Activated CD4-positive, alpha-beta T cell treated with anti-CD3 and anti-CD28 coated beads, Interleukin-2, amount 10 ng/mL, durations not matched to agents 24 days and 14 days (primary cell): ENCODE results near the gene KRT13. TPM values are rescaled to one million over a fixed set of nuclear protein-coding genes. Genes with fewer than 3 reads are reported as not detected.
"Not testable (repeated sequence)": the region's sequence is repeated elsewhere in the genome, so short reads cannot be mapped to it uniquely, and the experiment has no call there.

Source experiments
- DNase-seq: peaks from one replicate; pipeline ENCODE4 v3.0.0; 2022
- H3K27ac Mint-ChIP-seq: one replicate; pipeline ENCODE4 v1.8.0; 2022; ENCODE audit warnings: mild to moderate bottlenecking, mixed read lengths
- H3K27me3 Mint-ChIP-seq: one replicate; pipeline ENCODE4 v1.8.0; 2022; ENCODE audit warnings: mixed read lengths
- H3K36me3 Mint-ChIP-seq: one replicate; pipeline ENCODE4 v1.8.0; 2022; ENCODE audit warnings: low read depth, mild to moderate bottlenecking, mixed read lengths
- H3K4me1 Mint-ChIP-seq: one replicate; pipeline ENCODE4 v1.8.0; 2021; ENCODE audit warnings: mixed read lengths
- H3K4me3 Mint-ChIP-seq: one replicate; pipeline ENCODE4 v1.8.0; 2022; ENCODE audit warnings: mild to moderate bottlenecking, moderate library complexity, mixed read lengths
- H3K9me3 Mint-ChIP-seq: one replicate; pipeline ENCODE4 v1.8.0; 2021; ENCODE audit warnings: mixed read lengths
- intact Hi-C: fragments of 100-400 bp; cut with micrococcal nuclease; formaldehyde crosslinking; loops from one replicate; pipeline ENCODE4 v1.15.1; 2023
- total RNA-seq: library from RNA; stranded (reverse); gene quantifications from 2 replicates; pipeline ENCODE4 v1.2.3, GENCODE V29; 2022

The KRT13 gene
- total RNA-seq, 1 donor from 2014 or later, result not detected

DNA sequence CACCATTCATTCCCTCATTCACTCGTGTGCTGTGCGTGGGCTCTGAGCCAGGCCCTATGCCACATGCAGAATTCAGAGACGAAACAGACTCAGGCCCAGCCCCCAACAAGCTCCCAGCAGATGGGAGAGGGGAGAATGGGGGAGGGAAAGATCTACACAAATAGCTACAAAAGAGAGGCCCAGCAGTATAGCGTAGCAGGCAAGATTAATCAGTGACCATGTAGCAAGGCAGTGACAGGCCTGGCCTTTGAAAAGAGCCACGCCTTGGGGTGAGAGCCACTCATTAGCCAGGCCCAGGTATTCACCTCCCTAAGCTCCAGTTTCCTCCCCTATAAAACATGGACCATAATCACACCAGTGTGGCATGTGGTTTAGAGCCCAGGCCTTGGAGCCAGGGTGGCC, 39.1 kb upstream of the KRT13 start:
- Mint-ChIP-seq H3K27me3 (peaks cover 9% of the 10 kb centered on the region), H3K36me3 (peaks cover 4% of the 10 kb centered on the region), H3K9me3 (peaks cover 12% of the 10 kb centered on the region), H3K4me1 (peaks cover 19% of the 10 kb centered on the region), H3K4me3 (no peak overlapping the region), H3K27ac (no peak overlapping the region)
- intact Hi-C loops, result loop anchor here (10.0 kb wide), 1 partner anchor 740 kb away; no protein-coding TSS in a partner anchor
- DNase-seq, result no peak

DNA sequence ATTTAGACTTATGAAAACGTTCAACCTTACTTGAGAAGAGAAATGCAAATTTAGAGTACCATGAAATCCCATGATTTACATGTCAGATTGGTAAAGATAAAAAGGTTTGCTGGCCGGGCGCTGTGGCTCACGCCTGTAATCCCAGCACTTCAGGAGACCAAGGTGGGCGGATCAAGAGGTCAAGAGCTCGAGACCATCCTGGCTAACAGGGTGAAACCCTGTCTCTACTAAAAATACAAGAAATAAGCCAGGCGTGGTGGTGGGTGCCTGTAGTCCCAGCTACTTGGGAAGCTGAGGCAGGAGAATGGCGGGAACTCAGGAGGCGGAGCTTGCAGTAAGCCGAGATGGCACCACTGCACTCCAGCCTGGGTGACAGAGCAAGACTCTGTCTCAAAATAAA, 37.4 kb upstream of the KRT13 start:
- H3K36me3 Mint-ChIP-seq, H3K4me1 Mint-ChIP-seq, H3K27ac Mint-ChIP-seq, H3K27me3 Mint-ChIP-seq, H3K4me3 Mint-ChIP-seq, DNase-seq: not testable (repeated sequence)
- intact Hi-C loops, result loop anchor here (10.0 kb wide), 1 partner anchor 738 kb away; no protein-coding TSS in a partner anchor
- peaks cover 12% of the 10 kb centered on the region for H3K9me3 Mint-ChIP-seq

DNA sequence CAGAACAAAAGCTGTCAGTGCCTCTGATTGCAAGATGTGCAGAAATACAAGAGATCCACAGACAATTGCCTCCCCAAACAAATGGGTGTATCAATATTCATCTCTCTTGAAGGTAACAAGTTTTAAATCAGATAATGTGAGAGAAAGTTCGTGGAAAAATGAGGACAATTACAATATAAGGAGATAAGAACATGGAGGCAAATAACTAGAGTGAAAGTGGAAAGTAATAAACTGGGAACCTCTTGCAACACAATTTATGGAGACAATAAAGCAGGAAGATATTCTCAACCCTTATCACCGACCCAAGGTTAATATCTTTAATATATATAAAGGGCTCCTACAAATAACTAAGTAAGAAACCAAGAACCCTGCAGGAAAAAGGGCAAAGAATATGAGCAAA, 36.9 kb upstream of the KRT13 start:
- DNase-seq, result no peak
- no peaks in the 10 kb centered on the region for H3K4me1 Mint-ChIP-seq
- no peak overlapping the region for H3K27ac Mint-ChIP-seq
- H3K36me3 Mint-ChIP-seq, result peaks cover 4% of the 10 kb centered on the region
- no peak overlapping the region for H3K4me3 Mint-ChIP-seq
- H3K9me3 Mint-ChIP-seq, result peaks cover 10% of the 10 kb centered on the region
- H3K27me3 Mint-ChIP-seq, result peaks cover 8% of the 10 kb centered on the region
- intact Hi-C loops, result loop anchor here (10.0 kb wide), 1 partner anchor 738 kb away; no protein-coding TSS in a partner anchor

DNA sequence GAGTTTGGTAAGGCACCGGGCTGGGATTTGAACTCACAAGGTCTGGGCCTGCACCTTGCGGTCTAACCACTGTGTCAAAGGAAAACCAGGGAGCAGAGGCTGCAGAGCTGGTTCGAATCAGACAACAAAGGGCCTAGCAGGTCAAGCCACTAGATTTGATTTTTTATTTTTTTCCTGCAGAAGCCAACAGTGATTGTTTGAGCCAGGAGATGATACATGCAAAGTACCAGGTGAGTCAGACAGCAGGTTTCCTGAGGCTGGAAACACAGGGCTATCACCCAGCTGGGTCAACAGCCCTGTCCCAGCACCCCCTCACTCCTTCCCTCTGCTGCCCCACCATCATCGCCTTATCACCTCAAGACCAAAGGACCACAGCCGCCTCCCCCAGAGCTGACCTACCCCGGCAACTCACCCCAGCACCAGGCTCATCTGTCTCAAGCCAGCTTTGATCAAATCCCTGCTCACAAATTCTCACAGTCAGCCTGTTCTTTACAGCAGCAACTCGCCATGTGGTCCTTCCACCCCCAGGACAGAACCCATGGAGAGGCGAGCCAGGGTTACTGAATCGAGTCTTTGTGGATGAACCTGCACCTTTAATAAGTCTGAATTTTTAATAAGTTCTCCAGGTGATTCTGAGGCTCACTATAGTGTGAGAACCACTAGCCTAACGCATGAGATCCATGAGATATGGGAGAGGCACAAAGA, 35.7 kb upstream of the KRT13 start:
- intact Hi-C loops, result loop anchor here (10.0 kb wide), 1 partner anchor 736 kb away; no protein-coding TSS in a partner anchor
- Mint-ChIP-seq H3K4me1 (no peaks in the 10 kb centered on the region), H3K27me3 (peaks cover 8% of the 10 kb centered on the region), H3K36me3 (no peaks in the 10 kb centered on the region), H3K27ac (no peak overlapping the region), H3K9me3 (no peaks in the 10 kb centered on the region), H3K4me3 (no peak overlapping the region)
- no peak for DNase-seq

DNA sequence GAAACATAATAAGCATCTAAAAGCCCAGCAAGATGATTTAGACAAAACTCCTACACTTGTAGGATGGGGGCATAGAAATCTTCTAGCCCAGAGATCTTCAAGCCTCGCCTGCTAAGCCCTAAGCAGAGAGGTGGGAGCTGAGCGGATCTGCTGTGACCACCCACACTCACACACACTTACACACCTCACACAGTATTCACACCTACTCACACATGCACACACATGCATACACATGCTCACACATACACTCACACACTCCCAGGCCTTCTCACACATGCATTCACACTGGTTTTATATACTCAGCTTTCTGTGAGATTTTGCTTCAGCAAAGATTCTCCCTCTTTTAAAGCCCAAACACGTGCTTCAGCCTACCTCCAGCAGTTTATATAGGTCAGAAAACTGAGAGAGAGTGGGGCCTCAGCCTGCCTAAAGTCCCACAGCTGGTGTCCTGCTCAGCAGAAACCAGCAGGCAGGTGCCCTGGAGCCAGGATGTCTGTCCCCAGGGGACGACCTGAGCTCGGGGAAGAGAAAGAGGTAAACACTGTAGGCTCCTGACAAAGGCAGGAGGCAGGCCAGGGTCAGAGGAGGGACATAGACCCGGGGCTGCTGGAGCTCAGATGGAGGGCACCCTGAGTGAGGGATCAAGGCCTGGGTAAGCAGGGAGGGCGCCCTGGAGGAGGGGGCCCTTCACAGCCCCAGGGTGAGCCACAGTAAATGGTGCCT, 34.7 kb upstream of the KRT13 start:
- no peaks in the 10 kb centered on the region for H3K9me3 Mint-ChIP-seq
- no peaks in the 10 kb centered on the region for H3K4me1 Mint-ChIP-seq
- no peak overlapping the region for H3K27ac Mint-ChIP-seq
- no peak for DNase-seq
- H3K4me3 Mint-ChIP-seq, result no peak overlapping the region
- intact Hi-C loops, result loop anchor here (10.0 kb wide), 1 partner anchor 735 kb away; no protein-coding TSS in a partner anchor
- peaks cover 8% of the 10 kb centered on the region for H3K27me3 Mint-ChIP-seq
- no peaks in the 10 kb centered on the region for H3K36me3 Mint-ChIP-seq

DNA sequence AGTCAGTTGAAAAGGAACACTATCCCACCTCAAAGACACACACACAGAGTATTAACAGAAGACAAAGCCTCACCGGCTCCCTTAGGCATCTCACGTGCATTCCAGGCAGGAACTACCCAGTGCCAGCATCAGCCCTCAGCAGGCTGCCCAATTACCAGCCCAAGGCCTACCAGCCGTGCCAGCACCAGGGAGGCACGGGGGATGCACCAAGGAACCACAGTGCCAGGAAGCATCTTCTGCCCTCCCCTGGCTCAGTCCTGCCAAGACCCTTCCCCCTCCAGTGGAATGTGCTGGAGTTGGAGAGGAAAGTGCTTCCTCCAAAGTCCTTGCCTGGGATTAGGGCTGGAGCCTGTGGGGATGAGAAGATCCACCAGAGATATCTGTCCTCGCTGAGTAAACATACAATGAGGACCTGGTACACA, 33.7 kb upstream of the KRT13 start:
- DNase-seq, result no peak
- no peaks in the 10 kb centered on the region for H3K4me1 Mint-ChIP-seq
- intact Hi-C loops, result no loop called here
- peaks cover 9% of the 10 kb centered on the region for H3K27me3 Mint-ChIP-seq
- no peak overlapping the region for H3K27ac Mint-ChIP-seq
- no peaks in the 10 kb centered on the region for H3K36me3 Mint-ChIP-seq
- no peaks in the 10 kb centered on the region for H3K9me3 Mint-ChIP-seq
- H3K4me3 Mint-ChIP-seq, result no peak overlapping the region

DNA sequence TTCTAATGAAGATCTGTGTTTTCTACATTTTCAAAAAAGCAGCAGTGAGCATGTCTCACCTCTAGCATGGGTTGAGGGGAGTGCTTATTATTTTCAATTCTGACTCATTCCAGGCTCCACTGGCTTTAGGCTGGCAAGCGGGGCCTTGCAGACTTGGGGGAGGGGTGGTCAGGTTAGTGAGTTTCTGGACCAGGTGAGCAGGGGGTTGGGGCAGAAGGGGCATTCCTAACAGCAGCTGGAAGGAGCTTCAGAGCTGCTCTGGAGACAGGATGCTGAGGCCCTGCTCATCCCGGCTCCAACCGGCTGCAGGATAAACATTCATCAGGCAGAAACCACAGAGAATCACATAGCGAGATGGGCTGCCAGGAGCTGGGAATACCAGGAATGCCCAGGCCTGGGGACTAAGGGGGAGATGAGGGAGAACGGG, 33.2 kb upstream of the KRT13 start:
- Mint-ChIP-seq H3K36me3 (no peaks in the 10 kb centered on the region), H3K27me3 (peaks cover 9% of the 10 kb centered on the region), H3K4me3 (no peak overlapping the region), H3K9me3 (no peaks in the 10 kb centered on the region), H3K27ac (no peak overlapping the region), H3K4me1 (no peaks in the 10 kb centered on the region)
- no peak for DNase-seq
- intact Hi-C loops, result no loop called here

DNA sequence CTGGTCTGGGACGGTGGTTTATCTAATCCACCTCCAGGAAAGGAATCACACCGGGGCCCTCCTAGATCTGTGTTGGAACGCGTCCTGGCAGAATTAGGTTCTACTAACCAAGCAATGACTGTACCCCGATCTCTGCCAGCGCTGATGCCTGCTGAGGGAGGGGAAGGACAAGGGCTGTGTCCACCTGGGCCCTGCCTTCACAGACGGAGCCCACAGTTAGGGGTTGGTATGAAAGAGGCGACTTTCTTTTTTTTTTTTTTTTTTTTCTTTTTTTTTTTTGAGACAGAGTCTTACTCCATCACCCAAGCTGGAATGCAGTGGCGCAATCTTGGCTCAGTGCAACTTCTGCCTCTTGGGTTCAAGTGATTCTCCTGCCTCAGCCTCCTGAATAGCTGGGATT, 32.6 kb upstream of the KRT13 start:
- Mint-ChIP-seq H3K9me3 (no peaks in the 10 kb centered on the region), H3K4me1 (no peaks in the 10 kb centered on the region), H3K4me3 (no peak overlapping the region), H3K36me3 (no peaks in the 10 kb centered on the region), H3K27ac (no peak overlapping the region), H3K27me3 (peaks cover 9% of the 10 kb centered on the region)
- intact Hi-C loops, result no loop called here
- no peak for DNase-seq

DNA sequence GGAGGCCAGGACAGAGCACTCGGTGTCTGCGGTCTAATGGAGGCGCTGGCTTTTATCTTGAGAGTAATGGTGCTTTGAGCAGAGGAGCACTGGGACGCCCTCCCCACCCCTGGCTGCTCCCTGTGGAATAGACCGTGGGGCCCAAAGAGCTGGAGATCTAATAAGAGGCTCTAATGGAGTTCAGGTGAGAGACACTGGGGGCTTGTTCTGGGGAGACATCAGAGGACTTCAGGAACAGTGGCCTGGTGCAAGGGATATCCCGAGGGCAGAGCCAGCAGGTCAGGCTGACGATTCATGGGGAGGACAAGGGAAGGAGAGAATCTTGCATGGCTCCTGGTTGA, 32.2 kb upstream of the KRT13 start:
- intact Hi-C loops, result no loop called here
- no peak overlapping the region for H3K4me3 Mint-ChIP-seq
- no peak for DNase-seq
- H3K4me1 Mint-ChIP-seq, result no peaks in the 10 kb centered on the region
- no peak overlapping the region for H3K27ac Mint-ChIP-seq
- no peaks in the 10 kb centered on the region for H3K36me3 Mint-ChIP-seq
- peaks cover 13% of the 10 kb centered on the region for H3K27me3 Mint-ChIP-seq
- H3K9me3 Mint-ChIP-seq, result no peaks in the 10 kb centered on the region

DNA sequence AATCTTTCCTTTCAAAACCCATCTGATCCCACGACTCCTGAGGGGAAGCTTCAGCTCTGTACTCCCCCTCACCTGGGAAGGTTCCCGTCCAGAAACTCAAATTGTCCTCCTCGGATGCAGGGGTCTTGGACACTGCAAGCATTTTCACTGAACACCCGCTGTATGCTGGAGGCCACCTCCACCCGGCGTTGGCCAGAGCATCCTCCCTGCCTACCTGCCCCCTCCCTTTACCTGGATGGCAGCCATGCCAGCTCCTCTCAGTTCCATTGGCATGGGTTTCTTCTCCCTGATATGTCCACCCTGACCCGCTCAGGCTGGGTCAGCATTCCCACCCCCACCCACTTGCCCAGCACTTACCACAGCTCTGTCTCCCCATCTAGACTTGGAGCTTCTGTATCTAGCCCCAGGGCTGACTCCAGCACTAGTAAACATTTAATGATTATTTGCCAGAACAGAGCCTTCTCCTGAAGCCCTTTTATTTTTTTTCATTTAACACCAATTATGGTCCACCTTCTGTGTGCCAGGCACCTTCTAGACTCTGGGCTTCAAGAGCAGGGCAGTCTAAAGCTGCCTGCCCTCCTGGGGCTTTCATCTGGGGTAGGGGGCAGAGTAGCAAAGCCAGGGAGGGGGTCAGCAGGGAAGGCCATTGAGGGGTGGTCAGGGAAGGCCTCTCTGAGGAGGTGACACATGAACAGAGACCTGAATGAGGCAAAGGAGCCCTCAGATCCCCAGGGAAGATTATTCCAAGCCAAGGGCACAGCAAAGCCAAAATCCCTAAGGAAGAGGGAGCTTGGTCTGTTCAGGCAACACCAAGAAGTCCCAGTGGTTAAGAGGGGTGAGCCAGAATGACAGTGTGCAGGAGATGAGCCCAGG, 31.6 kb upstream of the KRT13 start:
- H3K27ac Mint-ChIP-seq, result no peak overlapping the region
- DNase-seq, result no peak
- no peaks in the 10 kb centered on the region for H3K9me3 Mint-ChIP-seq
- no peaks in the 10 kb centered on the region for H3K36me3 Mint-ChIP-seq
- no peak overlapping the region for H3K4me3 Mint-ChIP-seq
- H3K4me1 Mint-ChIP-seq, result no peaks in the 10 kb centered on the region
- intact Hi-C loops, result no loop called here
- peaks cover 19% of the 10 kb centered on the region for H3K27me3 Mint-ChIP-seq

DNA sequence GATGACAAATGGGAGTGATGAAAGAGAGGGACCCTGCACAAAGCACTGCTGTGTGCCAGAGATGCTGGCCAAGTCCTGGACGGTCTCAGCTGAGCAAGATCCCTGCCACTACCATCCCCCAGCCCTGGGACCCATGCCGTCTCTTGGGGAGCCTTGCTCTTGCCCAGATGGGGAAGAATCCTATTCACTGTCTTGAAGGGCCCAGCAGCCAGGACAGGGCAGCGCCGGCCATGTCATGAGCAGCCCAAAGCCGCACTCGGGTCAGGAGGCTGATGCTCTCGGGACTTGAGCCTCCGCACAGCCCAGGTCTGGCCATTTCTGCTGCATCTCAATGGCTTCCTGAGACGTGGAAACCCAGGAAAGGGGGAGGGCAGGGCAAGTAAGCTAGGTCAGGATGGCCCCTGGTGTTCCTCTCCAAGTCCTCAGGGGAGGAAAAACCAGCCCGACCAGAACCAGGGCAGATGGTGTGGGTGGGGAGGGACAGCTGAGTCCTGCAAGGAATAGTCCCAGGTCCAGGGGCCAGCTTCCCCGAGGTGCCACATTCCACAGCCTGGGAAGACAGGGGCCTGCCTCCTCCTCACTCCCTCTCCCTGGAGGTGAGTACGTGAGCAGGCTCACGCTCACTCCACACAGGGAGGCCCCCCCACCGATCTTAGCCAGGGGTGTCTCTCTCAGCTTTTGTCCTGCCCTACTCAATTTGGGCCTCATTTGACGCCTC, 30.5 kb upstream of the KRT13 start:
- no peaks in the 10 kb centered on the region for H3K36me3 Mint-ChIP-seq
- intact Hi-C loops, result no loop called here
- H3K9me3 Mint-ChIP-seq, result no peaks in the 10 kb centered on the region
- no peaks in the 10 kb centered on the region for H3K4me1 Mint-ChIP-seq
- H3K4me3 Mint-ChIP-seq, result no peak overlapping the region
- peaks cover 22% of the 10 kb centered on the region for H3K27me3 Mint-ChIP-seq
- DNase-seq, result no peak
- H3K27ac Mint-ChIP-seq, result no peak overlapping the region

DNA sequence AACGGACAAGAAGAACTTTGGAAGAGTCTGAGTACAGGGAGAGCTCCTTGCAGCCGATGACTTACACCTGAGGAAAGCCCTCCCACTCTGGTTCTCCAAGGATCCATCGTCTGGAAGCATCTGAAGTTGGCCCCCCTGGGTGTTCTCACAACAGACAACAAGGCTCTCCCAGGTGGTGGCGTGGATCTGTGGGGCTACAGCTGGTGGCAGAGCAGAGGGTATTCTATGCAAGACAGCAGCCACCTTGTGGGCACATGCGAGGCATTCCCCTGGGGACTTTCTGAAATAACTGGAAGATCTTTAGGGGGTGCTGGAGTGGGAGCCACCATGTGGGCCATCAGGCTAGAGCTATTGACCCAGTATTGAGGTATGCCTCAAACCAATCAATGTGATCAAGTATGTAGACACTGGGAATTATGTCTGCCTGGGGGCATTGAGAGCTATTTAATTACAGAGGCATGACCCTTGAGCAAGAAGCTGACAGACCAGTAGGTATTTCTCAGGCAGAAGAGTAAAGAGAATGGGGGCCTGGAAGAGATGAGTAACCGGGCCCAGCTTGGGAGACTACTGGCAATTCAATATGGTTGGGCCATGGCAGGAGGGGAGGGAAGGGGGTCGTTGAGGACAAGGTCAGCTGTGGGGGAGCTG, 29.6 kb upstream of the KRT13 start:
- H3K4me1 Mint-ChIP-seq, result no peaks in the 10 kb centered on the region
- no peak overlapping the region for H3K4me3 Mint-ChIP-seq
- no peak for DNase-seq
- intact Hi-C loops, result no loop called here
- no peaks in the 10 kb centered on the region for H3K36me3 Mint-ChIP-seq
- no peaks in the 10 kb centered on the region for H3K9me3 Mint-ChIP-seq
- H3K27ac Mint-ChIP-seq, result no peak overlapping the region
- peaks cover 27% of the 10 kb centered on the region for H3K27me3 Mint-ChIP-seq

DNA sequence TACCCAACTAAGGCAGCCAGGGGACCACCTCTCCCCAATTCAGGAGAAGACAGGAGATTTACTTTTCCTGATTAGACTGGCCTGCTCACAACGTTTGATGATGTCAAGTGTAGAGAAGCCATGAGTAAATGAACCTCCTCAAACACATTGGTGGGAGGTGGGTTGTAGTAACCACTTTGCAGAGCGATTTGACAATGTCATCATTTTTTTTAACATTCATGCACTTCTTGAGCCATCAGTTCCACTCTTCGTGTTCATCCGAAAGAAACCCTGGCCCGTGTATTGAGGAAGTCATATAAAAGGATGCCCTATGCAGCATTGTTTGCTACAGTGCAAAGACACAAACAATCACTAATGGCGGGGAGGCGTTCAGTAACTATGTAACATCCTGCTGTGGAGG, 28.2 kb upstream of the KRT13 start:
- Mint-ChIP-seq H3K27ac (no peak overlapping the region), H3K27me3 (peaks cover 41% of the 10 kb centered on the region), H3K4me1 (no peaks in the 10 kb centered on the region), H3K36me3 (no peaks in the 10 kb centered on the region), H3K4me3 (no peak overlapping the region), H3K9me3 (no peaks in the 10 kb centered on the region)
- intact Hi-C loops, result no loop called here
- no peak for DNase-seq
